Neural cell (in vitro differentiated cells): ENCODE results near the gene VIM. TPM values are rescaled to one million over a fixed set of nuclear protein-coding genes. Genes with fewer than 3 reads are reported as not detected.
A peak's percentile ranks its signal among the peaks of the same experiment; 100 is the strongest.

Experiments used
- H2AFZ ChIP-seq: fragments of 200-600, 300-800 bp; sonication (generic), shearing (Covaris generic); 2 replicates; pipeline ENCODE4 v1.6.0; 2014; ENCODE audit warnings: low read depth, mild to moderate bottlenecking, antibody characterized with exemption, low read length, moderate library complexity
- H3F3A ChIP-seq: fragments of 200-600 bp; shearing (Covaris generic); 2 replicates; pipeline ENCODE4 v1.6.1; 2016; ENCODE audit warnings: mild to moderate bottlenecking, moderate library complexity, mixed read lengths, antibody characterized with exemption, low read length; ENCODE audit not compliant: insufficient read depth, poor library complexity, severe bottlenecking
- H3K27ac ChIP-seq: fragments of 200-600, 300-800 bp; sonication (generic), shearing (Covaris generic); 2 replicates; pipeline ENCODE4 v1.5.1; 2014; ENCODE audit warnings: mild to moderate bottlenecking, low read length, moderate library complexity
- H3K27me3 ChIP-seq: fragments of 300-800, 200-600 bp; sonication (generic), shearing (Covaris generic); 2 replicates; pipeline ENCODE4 v1.6.0; 2014; ENCODE audit warnings: mild to moderate bottlenecking, low read depth, low read length, moderate library complexity; ENCODE audit not compliant: insufficient read depth
- H3K36me3 ChIP-seq: fragments of 300-800, 200-600 bp; sonication (generic), shearing (Covaris generic); 2 replicates; pipeline ENCODE4 v1.5.1; 2014; ENCODE audit warnings: mild to moderate bottlenecking, antibody characterized with exemption, low read length, moderate library complexity; ENCODE audit not compliant: insufficient read depth
- H3K4me2 ChIP-seq: fragments of 300-800, 200-600 bp; sonication (generic), shearing (Covaris generic); 2 replicates; pipeline ENCODE4 v1.6.0; 2014; ENCODE audit warnings: mild to moderate bottlenecking, low read length
- H3K4me3 ChIP-seq: fragments of 300-800, 200-600 bp; sonication (generic), shearing (Covaris generic); 2 replicates; pipeline ENCODE4 v1.5.1; 2014; ENCODE audit warnings: mild to moderate bottlenecking, low read length, moderate library complexity
- H3K79me2 ChIP-seq: fragments of 200-600 bp; shearing (Covaris generic); replicated peaks from 2 replicates; pipeline ENCODE4 v1.6.0; 2014; ENCODE audit warnings: mild to moderate bottlenecking, low read length, moderate library complexity; ENCODE audit not compliant: insufficient read depth
- H3K9ac ChIP-seq: fragments of 300-800, 200-600 bp; sonication (generic), shearing (Covaris generic); 2 replicates; pipeline ENCODE4 v1.6.1; 2016; ENCODE audit warnings: mild to moderate bottlenecking, low read length, mixed read lengths
- H3K9me2 ChIP-seq: fragments of 200-600 bp; shearing (Covaris generic); 2 replicates; pipeline ENCODE4 v1.6.1; 2016; ENCODE audit warnings: mild to moderate bottlenecking, low read length, mixed read lengths; ENCODE audit not compliant: insufficient read depth
- H3K9me3 ChIP-seq: fragments of 200-600, 300-800 bp; sonication (generic), shearing (Covaris generic); 2 replicates; pipeline ENCODE4 v1.6.1; 2016; ENCODE audit warnings: mild to moderate bottlenecking, mixed run types, low read length, moderate library complexity, mixed read lengths
- H4K20me1 ChIP-seq: fragments of 200-600 bp; shearing (Covaris generic); 2 replicates; pipeline ENCODE4 v1.6.1; 2016; ENCODE audit warnings: mild to moderate bottlenecking, mixed run types; ENCODE audit not compliant: insufficient read depth
- CTCF ChIP-seq: fragments of 450-650 bp; IDR thresholded peaks from 2 replicates; pipeline ENCODE4 v1.5.1; 2014; ENCODE audit warnings: antibody characterized with exemption, mild to moderate bottlenecking, moderate library complexity; ENCODE audit not compliant: poor library complexity, severe bottlenecking
- EP300 ChIP-seq: fragments of 450-650 bp; conservative IDR thresholded peaks from 2 replicates; pipeline ENCODE4 v1.6.1; 2014; ENCODE audit warnings: antibody characterized with exemption, mild to moderate bottlenecking, moderate library complexity; ENCODE audit not compliant: poor library complexity, severe bottlenecking
- EZH2 ChIP-seq: fragments of 200-600, 300-800 bp; shearing (Covaris generic), sonication (generic); IDR thresholded peaks from 2 replicates; pipeline ENCODE4 v1.6.1; 2014; ENCODE audit warnings: antibody characterized with exemption, low read length, borderline replicate concordance, mild to moderate bottlenecking; ENCODE audit not compliant: insufficient read depth, poor library complexity, severe bottlenecking
- MXI1 ChIP-seq: fragments of 450-650 bp; conservative IDR thresholded peaks from 2 replicates; pipeline ENCODE4 v1.6.1; 2014; ENCODE audit warnings: antibody characterized with exemption, mild to moderate bottlenecking; ENCODE audit not compliant: poor library complexity, severe bottlenecking
- POLR2AphosphoS5 ChIP-seq: IDR thresholded peaks from 2 replicates; pipeline ENCODE4 v1.6.1; 2012
- RAD21 ChIP-seq: fragments of 450-650 bp; conservative IDR thresholded peaks from 2 replicates; pipeline ENCODE4 v1.6.1; 2014; ENCODE audit warnings: antibody characterized with exemption, mild to moderate bottlenecking, moderate library complexity
- REST ChIP-seq: IDR thresholded peaks from 2 replicates; pipeline ENCODE4 v1.6.1; 2012; ENCODE audit warnings: borderline replicate concordance
- SMC3 ChIP-seq: fragments of 450-650 bp; conservative IDR thresholded peaks from 2 replicates; pipeline ENCODE4 v1.6.1; 2014; ENCODE audit warnings: antibody characterized with exemption, mild to moderate bottlenecking, moderate library complexity; ENCODE audit not compliant: poor library complexity
- TAF1 ChIP-seq: IDR thresholded peaks from 2 replicates; pipeline ENCODE4 v1.6.1; 2012; ENCODE audit warnings: low read depth
- polyA plus RNA-seq: library from polyadenylated mRNA; depleted of rRNA; stranded (reverse); fragments of >200 nt; gene quantifications from 2 replicates; pipeline ENCODE4 v1.2.3, GENCODE V29; 2014

VIM gene
- polyA plus RNA-seq, 1 donor from 2014 or later, result 170 TPM

DNA sequence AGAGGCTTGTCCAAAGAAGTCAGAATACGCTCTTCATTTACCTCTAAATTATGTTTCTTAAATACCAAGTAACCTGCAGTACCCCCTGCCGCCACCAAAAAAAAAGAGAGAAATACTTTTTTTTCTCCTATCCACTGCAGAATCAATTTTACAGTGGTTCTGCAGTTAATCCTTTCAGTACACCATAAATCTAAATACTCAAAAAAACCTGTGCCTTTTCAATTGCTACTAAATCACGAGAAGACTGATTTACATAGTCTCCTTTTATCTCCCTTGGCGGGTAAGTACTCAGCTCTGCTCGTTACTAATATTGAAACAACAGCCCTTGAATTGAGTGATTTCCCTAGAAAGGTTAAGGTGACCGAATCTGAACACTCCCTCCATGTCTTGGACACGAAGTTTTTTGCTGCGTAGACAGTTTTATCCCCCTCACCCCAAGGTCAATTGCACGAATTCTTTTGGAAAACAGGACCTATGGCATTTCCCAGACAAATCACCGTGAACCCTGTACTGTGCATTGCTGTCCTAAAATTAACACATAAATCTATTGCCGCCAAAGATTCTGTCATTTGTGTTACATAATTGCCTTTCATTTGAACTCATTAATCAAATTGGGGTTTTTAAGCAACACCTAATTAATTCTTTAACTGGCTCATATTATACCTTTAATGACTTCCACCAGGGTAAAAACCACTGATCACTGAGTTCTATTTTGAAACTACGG, 512 bp upstream of the VIM start:
- H3K4me2 ChIP-seq, result peak overlapping the region; percentile 44
- H4K20me1 ChIP-seq, result no peaks in the 10 kb centered on the region
- peak overlapping the region; percentile 78 for H3K27ac ChIP-seq

More for the DNA sequence above, 512 bp upstream of the VIM start:
- H3K27me3 ChIP-seq, result no peaks in the 10 kb centered on the region
- peak; percentile 21 for TF ChIP-seq RAD21
- TF ChIP-seq SMC3, result no peak
- no peak for TF ChIP-seq MXI1
- TF ChIP-seq TAF1, result no peak
- TF ChIP-seq EZH2, result no peak
- no peak for TF ChIP-seq POLR2AphosphoS5
- peak; percentile 54 for TF ChIP-seq CTCF
- no peak for TF ChIP-seq EP300
- TF ChIP-seq REST, result no peak
- H3K9me2 ChIP-seq, result no peaks in the 10 kb centered on the region
- H3K9me3 ChIP-seq, result no peaks in the 10 kb centered on the region
- peak overlapping the region; percentile 80 for H3K9ac ChIP-seq
- no peaks in the 10 kb centered on the region for H3F3A ChIP-seq
- peak overlapping the region; percentile 99 for H3K4me3 ChIP-seq
- peaks cover 33% of the 10 kb centered on the region for H3K79me2 ChIP-seq
- no peaks in the 10 kb centered on the region for H3K36me3 ChIP-seq
- no peak overlapping the region for H2AFZ ChIP-seq
